ENCODE measurements around the gene DNAH5.

DNAH5 gene

DNA sequence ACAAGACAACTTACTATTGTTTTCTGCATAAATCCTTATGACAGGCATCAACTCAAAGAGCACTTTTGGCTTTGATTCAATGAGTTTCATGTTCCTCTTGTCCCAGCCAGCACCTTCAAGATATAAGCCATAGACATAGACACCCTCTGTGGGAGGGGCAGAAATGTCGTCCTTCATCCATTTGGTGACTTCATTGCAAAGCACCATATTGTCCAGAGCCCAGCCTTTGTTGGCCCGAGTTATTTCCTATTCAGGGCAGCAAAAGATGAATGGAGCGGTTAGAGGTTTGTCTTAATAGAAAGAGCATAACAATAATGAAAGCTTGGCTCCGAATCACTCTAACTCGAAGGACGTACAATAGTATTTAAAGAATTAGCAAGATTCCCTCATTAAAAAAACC lies 243.9 kb downstream of the DNAH5 start:
- DNase-seq (ENCODE audit: low spot score): no peak

DNA sequence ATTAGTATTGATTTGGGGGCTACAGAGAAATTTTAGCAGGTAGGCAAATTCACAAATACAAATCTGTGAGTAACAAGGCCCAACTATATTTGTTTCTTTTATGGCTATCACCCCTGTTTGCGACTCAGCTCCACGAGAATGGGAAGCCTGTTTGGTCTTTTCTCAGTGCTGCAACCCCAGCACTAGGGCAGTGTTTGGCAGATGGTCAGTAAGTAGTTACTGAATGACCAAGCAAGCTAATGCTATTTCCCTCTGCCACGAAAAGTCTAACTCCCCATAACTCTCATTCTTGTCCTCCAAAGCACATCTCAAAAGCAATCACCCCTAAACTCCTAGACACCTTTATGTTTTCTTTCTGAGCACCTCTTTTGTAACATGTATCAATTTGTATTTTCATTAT lies 245.6 kb downstream of the DNAH5 start:
- DNase-seq (ENCODE audit: low spot score): no peak

DNA sequence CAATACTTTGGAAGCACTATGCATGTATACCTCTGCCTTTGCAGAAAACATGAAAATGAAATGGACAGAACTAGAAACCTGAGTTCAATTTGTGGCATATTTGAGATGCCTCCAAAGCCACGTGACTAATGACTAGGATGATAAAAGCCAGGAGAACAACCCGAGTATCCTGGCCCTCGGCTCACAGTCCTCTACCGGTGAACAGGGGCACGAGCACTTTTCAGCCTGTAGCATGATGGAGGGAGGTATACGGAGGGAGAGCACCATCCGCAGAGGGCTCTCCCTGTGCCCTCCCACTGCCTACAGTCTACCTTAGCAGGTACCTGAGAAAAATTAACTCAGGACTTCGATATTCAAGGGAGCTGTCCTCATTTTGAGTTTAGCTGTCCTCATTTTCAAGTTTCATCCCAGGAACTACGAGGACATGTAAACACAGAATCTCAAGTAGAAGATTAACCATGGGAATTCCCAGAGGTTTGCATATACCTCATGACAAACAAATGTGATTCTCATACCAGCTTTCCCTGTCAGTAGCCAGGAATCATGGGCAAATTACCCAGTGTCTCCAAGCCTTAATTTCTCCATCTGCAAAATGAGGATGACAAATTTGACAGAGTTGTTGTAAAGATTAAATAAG lies 249.3 kb downstream of the DNAH5 start:
- DNase-seq (ENCODE audit: low spot score): no peak

DNA sequence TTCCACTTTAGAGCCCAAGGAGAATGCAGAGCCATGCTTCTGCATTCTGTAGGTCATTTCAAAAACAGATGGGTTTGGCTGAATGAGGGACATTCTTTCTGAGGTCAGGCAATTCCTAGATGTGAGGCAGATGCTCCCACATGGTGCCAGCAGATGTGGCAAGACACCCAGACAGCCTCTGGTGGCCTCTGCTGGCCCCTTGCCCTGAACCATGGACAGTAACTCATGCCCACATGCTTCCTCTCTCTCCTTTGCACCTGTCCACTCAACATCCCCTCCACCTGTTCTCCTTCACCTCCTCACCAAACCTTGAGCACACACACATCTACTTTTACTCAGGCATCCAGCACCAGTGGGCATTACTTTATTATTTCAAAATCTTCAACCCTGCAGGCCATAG lies 252.3 kb downstream of the DNAH5 start:
- no peak for DNase-seq (ENCODE audit: low spot score)

DNA sequence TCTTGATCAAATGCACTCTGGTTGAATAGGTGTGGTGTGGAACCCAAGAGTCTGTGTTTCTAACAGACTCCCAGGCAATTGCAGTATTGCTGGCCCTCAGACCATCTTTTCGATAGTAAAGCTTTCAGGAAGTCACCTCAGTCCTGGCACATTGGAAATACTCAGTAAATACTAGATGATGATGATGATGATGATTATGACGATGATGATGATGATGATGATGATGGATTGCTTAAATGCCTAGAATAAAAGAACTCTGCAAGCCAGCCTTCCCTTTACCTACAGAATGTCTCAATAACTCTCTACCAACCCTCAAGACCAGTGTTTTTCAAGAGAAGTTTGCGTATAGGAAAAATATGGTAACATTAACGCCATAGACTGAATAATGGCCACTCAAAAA lies 268.0 kb downstream of the DNAH5 start:
- DNase-seq (ENCODE audit: low spot score): no peak

DNA sequence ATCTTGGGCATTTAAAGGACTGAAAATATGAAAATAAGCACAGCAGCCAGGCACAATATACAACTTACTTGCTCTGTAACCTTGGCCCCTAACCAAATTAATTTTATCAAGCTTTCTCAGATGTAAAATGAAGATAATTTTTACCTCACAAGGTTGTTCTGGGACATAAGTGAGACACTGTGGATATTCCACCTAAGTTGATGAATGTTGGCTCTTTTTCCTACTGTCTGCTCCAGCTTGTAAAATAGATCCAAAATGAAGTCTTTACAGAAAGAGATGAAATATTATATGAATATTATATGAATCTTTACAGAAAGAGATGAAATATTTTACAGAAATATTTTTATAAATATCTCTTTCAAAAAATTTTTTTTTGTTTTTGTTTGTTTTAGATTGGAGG lies 270.1 kb downstream of the DNAH5 start:
- DNase-seq (ENCODE audit: low spot score): no peak

DNA sequence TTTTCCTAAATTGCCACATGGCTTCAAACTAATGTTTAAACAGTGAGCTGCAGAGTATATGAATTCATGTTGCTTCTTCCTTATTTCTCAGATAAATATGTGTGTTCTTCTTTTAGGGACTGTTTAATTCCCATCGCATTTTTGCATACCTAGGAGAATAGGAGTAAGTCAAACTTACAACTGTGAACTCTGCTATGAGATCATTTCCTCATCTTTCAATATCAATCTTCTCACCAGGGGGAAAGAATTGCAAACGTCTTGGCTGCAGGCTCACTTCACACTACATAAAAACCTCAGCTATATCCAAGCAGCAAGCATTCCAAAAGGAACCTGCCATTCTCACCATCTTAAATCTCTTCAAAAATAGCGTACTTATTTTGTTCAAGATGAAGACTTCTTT lies 271.0 kb downstream of the DNAH5 start:
- DNase-seq (ENCODE audit: low spot score): no peak

DNA sequence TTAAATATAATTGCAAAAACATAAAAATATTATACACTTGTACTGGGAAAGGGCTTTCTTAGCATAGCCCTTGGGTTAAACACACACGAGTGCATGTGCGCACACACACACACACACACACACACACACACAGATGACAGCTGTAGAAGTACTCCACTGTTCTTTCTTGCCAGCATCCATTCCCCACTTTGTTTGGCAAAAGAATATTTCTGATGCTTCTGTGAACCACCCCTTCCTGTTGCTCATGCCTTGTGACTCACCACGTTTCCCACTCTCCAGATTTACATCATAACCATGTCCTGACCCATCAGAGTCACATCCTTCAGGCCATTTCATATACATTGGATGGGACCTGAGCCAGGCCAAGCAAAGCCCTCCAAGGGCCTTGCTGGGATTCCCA lies 280.1 kb downstream of the DNAH5 start:
- no peak for DNase-seq (ENCODE audit: low spot score)

DNA sequence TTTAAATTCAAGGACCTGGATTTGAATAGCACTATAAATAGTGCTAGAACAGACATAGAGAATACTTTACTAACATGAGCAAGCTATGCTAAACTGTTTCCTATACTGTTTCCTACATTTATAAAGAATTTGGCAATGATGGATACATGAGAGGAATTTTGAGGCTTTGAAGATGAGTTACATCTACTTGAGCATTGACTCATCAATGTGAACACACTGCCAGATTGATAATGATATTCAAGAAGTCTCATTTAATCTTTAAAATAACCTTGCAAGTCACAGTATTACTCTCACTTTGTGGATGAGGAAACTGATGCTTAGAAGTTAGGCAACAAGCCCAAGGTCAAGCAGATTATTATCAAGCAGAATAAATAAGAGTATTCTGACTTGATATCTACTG lies 281.9 kb downstream of the DNAH5 start:
- DNase-seq (ENCODE audit: low spot score): no peak

DNA sequence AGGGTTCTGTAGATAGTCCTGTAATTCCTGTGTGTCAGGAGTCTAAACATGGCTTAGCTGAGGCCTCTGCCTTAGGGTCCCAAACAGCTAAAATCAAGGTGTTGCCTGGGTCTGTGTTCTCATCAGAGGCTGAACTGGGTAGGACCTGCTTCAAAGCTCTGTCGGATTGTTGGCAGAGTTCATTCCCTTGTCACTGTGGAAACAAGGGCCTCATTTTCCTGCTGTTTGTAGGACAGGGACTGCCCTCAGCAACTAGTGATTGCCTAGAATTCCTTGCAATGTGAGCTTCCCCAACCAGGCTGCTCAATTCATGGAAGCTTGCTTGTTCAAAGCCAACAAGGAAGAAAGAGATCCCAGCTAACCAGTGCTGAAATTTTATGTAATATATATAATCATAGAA lies 283.2 kb downstream of the DNAH5 start:
- no peak for DNase-seq (ENCODE audit: low spot score)

DNA sequence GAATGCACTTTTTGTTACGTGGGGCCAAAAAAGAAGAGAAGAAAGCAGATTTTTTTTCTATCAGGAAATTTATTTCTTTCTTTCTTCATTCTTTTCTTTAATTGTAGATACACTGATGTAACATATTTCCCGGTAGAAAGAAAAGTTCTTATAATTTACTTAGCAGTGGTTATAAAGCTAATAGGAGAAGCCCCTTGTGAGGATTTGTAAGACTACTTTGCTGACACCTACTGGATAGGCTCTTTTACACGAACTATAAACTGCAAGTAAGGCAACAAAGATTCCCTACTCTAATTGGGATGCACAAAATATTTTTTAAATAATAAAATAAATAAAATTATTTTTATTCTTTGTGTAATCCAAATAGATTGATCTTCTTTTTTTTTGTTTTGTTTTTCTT lies 284.4 kb downstream of the DNAH5 start:
- DNase-seq (ENCODE audit: low spot score): no peak

DNA sequence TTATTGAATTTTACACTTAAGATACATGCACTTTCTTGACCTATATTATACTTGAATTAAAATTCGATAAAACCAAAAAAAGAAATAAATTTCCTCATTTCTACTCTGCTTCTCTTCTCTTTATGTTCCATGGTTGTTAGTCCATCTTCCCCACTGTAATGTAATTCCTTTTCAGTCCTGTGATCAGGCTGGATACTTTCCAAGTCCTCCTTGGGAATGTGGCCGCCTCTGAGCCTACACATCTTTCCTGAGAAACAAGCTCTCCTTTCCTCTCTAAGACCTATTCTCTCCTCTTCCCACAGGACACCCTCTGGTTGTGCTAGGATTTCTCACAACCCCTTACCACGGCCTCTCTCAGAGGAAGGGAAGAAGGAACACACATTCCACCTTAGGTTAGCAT lies 285.1 kb downstream of the DNAH5 start:
- DNase-seq (ENCODE audit: low spot score): no peak

DNA sequence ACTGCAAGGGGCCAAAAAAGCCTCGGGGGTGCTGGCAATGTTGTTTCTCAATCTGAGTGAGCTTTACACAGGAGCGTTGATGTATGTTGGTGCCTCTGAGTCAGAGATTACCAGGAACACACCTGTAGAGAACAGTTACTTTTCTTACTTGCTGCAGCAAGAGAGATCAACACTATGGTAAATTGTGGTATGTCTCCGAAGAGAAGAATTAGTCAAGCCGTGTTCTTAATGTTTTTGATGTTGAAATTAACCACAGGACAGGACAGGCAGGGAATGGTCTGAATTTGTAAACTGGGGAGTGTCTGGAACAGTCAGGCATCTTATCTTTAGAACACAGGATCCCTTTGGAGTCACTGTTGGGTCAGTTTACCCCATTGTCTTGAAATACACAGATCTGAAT lies 285.7 kb downstream of the DNAH5 start:
- no peak for DNase-seq (ENCODE audit: low spot score)

DNA sequence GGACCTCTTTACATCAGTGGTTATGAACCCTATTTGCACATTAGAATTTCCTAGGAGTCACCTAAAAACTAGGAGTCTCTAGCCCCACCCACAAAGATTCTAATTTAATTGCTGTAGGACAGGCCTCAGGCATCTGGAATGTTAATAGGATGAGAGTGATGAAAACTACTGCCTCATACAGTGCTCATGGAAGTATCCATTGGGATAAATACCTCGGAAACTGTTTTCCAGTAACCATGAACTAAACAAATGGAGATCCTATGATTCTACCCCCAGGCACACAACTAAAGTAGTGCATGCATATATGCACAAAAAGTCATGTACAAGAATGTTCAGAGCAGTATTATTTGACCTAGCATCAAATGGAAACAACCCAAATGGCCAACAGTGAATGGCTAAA lies 286.3 kb downstream of the DNAH5 start:
- DNase-seq (ENCODE audit: low spot score): no peak

DNA sequence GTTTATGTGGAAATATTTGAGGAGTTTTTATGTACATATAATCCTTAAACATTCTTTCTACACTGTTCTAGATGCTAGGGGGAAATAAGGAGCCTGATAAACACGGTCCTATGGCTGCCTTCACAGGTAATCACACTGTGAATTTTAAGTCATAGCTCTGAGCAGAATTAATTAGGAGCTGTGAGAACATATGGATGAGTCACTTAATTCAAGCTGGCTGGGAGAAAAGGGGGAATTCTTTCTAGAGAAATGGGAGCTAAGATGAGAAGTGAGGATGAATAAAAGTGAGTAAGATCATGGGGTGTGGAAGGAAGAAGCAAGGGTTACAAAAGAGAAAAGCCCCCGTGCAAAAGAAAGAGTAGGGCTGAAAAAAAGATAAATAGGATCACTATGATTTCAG lies 290.8 kb downstream of the DNAH5 start:
- DNase-seq (ENCODE audit: low spot score): no peak

DNA sequence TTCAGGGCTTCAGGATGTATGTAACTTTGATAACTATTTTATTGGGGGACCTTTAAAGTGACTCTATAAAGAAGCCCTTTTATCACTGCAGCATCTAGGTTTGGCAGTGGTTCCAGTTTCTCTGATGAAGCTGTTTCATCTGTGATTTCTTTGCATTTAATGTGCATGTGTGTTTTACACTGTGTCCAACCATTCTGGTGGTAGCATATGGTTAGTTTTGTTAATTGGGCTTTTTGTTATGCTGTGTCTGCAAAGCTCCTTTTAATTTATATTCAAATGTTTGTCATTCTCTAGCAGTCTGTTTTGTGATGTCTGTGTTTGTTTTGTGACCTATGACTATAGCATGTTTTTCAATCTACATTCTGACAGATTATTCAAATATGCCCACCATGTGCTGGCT lies 294.8 kb downstream of the DNAH5 start:
- DNase-seq (ENCODE audit: low spot score): no peak

DNA sequence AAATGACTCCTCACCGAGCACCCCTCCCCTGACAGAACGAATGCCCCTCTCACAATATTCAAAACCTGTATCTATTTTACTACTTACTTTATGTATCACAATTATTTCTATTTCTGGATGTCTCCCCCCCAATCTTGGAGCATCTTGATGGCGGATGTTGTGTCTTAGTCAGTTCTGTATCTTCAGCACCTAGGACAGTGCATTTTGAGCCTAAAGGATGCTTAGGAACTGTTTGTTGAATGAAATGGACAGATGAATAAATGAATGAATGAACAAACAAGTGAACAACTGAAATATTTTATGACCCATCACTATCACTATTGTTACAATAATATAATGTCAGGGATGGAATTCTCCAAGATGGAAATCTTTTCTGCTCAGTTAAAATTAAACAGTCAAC lies 295.7 kb downstream of the DNAH5 start:
- DNase-seq (ENCODE audit: low spot score): no peak

DNA sequence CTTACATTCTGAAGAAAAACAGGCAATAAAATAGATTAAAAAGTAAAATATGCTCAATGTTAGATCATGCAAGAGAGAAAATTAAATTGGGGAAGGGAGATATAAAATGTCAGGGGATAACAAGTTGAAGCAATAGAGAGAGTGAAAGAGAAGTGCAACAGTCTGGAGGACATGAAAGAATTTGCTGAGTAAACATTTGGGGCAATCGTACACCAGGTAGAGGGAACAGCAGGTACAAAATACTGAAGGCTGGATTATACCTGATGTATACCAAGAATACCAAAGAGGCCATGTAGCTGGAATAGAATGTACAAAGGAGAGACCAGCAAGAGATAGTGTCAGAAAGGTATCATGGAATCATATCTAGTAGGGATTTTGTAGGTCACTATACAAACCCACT lies 300.8 kb downstream of the DNAH5 start:
- DNase-seq (ENCODE audit: low spot score): no peak

DNA sequence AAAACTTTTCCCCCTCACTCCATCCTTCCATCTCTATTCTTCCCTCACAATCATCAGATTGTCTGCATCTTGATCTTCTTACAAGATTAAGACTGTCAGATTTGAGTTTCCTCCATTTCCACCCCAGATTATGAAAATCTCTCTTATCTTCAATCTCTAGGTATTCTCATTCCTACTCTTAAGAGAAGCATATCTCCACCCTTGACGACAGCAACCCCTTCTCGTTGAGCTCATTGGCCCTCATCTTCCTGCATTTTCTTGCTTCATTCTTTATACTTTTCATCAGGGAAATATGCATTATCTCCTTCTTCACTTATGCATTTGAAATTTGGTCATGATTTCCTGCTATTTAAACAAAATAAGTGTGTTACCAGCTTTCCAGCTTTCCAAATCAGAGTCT lies 301.3 kb downstream of the DNAH5 start:
- no peak for DNase-seq (ENCODE audit: low spot score)

All from globus pallidus (tissue), 1 donor.